ENCODE data around the gene CHRNB1. TPM values are rescaled to one million over a fixed set of nuclear protein-coding genes. Genes with fewer than 3 reads are reported as not detected.

The CHRNB1 gene
- total RNA-seq: 10 to 100 TPM in 1 of 8 experiments, 1 to 10 TPM in 7; 2.2 to 13.0 (median 8.0) TPM

- H3K27ac ChIP-seq: peak within 1 kb of the TSS in 1 of 2 donors; percentile 28
- peaks cover 11 to 25% of the 10 kb centered on the region in 2 donors for H3K4me1 ChIP-seq (replicated peaks in 1 of 2)
- 20 to 40% methylated on average over 1 to 2 of the region's 51 CpGs; no CpG with 5 or more reads in 8 of the 10 experiments for WGBS, 10 experiments
- peak in 6 of 8 experiments; percentile 1 to 84 (median 38) for ATAC-seq (replicated peaks in 6 of 8)
- in situ Hi-C loops (cut with MboI; ENCODE audit: low pct_unique_long_range_greater_than_20kb in 2 of 9, low sequenced_read_pairs in 9 of 9, unreplicated experiment in 9 of 9): no loop called here
- peak within 1 kb of the TSS in 3 of 5 donors; percentile 5 to 24 (median 8) for H3K4me3 ChIP-seq
These were observed at the start of gene CHRNB1 for GRCh38 chr17:7444682-7445618. TSS of gene CHRNB1 (plus strand) at chr17:7445061. CDS start at chr17:7445128, 67 bp downstream.

- in situ Hi-C loops (cut with MboI; ENCODE audit: low pct_unique_long_range_greater_than_20kb in 2 of 9, low sequenced_read_pairs in 9 of 9, unreplicated experiment in 9 of 9): no loop called here
- no peak overlapping the region for H3K4me3 ChIP-seq
- 69 to 100% (median 83%) methylated on average over 1 to 3 of the region's 4 CpGs; no CpG with 5 or more reads in 6 of the 10 experiments for WGBS, 10 experiments
- H3K27ac ChIP-seq: no peak overlapping the region
- no peak for ATAC-seq (replicated peaks in 6 of 8)
- peaks cover 14 to 15% of the 10 kb centered on the region in 2 donors for H3K4me1 ChIP-seq (replicated peaks in 1 of 2)
These were observed 48.7 kb upstream of the CHRNB1 start for GRCh38 chr17:7396147-7396546.

DNA sequence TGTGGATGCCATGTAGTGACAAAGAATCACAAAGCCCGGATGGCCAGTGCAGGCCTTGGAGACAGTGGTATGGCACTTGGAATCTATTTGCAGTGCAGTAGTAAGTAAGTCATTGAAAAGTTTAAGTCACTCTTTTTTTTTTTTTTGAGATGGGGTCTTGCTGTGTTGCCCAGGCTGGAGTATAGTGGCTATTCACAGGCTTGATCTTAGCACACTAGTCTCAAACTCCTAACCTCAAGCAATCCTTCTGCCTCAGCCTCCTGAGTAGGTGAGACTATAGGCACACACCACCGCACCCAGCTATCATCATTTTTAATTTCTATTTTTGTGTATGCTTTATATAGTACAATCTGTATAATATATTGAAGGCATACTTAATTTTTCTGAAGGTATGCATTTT, 46.2 kb upstream of the CHRNB1 start:
- Histone ChIP-seq H3K4me1 (replicated peaks in 1 of 2) (peaks cover 15 to 17% of the 10 kb centered on the region in 2 donors), H3K4me3 (no peak overlapping the region), H3K27ac (no peak overlapping the region)
- 70 to 100% (median 100%) methylated on average over 1 to 2 of the region's 2 CpGs; no CpG with 5 or more reads in 5 of the 10 experiments for WGBS, 10 experiments
- in situ Hi-C loops (cut with MboI; ENCODE audit: low pct_unique_long_range_greater_than_20kb in 2 of 9, low sequenced_read_pairs in 9 of 9, unreplicated experiment in 9 of 9): no loop called here
- ATAC-seq (replicated peaks in 6 of 8): no peak

DNA sequence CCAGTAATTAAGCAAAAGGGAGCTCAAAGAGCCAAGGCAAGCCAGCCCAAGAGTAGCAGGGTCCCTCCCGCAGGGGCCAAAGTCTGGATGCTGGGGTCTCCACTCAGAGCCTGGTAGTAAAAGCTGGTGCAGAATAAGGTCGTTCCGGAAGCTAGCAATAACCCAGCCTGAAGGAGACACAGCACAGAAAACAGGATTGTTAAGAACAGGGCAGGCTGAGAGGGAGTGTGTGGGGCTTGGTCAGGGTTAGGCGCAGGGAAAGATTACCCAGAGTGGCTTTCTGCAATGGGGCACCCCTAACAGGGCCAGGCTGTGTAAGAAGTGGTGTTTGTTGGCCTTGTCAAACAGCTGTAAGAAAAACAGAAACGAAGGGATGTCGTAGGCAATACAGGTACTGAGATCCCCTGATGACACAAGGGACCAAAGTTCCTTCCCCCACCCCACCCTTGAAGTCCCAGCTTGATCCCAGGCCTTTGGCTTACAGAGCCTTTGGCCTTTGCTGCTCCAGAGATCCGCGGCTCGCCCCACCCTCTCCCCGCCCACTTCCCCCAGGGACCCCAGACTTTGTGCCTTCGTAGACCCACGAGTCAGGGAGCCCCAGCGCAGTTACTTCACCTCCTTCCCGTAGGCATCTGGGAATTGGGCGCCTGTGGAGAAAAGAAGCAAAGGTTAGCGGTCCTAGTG, 41.7 kb upstream of the CHRNB1 start:
- H3K27ac ChIP-seq: peak overlapping the region; percentile 74 to 81
- in situ Hi-C loops (cut with MboI; ENCODE audit: low pct_unique_long_range_greater_than_20kb in 2 of 9, low sequenced_read_pairs in 9 of 9, unreplicated experiment in 9 of 9): no loop called here
- WGBS, 10 experiments: 8 to 83% (median 47%) methylated on average over 1 to 7 of the region's 16 CpGs; no CpG with 5 or more reads in 3 of the 10 experiments
- no peak for ATAC-seq (replicated peaks in 6 of 8)
- peak overlapping the region; percentile 59 to 88 (median 65) for H3K4me3 ChIP-seq
- H3K4me1 ChIP-seq (replicated peaks in 1 of 2): peaks cover 19 to 22% of the 10 kb centered on the region in 2 donors

- Histone ChIP-seq H3K4me3 (peak overlapping the region; percentile 59 to 88 (median 65)), H3K4me1 (replicated peaks in 1 of 2) (peaks cover 19 to 22% of the 10 kb centered on the region in 2 donors), H3K27ac (peak overlapping the region; percentile 74 to 81)
- in situ Hi-C loops (cut with MboI; ENCODE audit: low pct_unique_long_range_greater_than_20kb in 2 of 9, low sequenced_read_pairs in 9 of 9, unreplicated experiment in 9 of 9): no loop called here
- peak in 3 of 8 experiments; percentile 26 to 38 (median 31) for ATAC-seq (replicated peaks in 6 of 8)
- WGBS, 10 experiments: no CpG with 5 or more reads among the region's 13 CpGs
These were observed 41.2 kb upstream of the CHRNB1 start for GRCh38 chr17:7403727-7403976.

- peak; percentile 86 to 89 (median 87) for ATAC-seq (replicated peaks in 6 of 8)
- Histone ChIP-seq H3K4me1 (replicated peaks in 1 of 2) (peaks cover 19 to 22% of the 10 kb centered on the region in 2 donors), H3K4me3 (peak within 1 kb of the TSS; percentile 59 to 88 (median 65)), H3K27ac (peak within 1 kb of the TSS; percentile 86 to 89)
- 0% methylated on average over 1 to 3 of the region's 49 CpGs; no CpG with 5 or more reads in 7 of the 10 experiments for WGBS, 10 experiments
- in situ Hi-C loops (cut with MboI; ENCODE audit: low pct_unique_long_range_greater_than_20kb in 2 of 9, low sequenced_read_pairs in 9 of 9, unreplicated experiment in 9 of 9): no loop called here
These were observed 40.7 kb upstream of the CHRNB1 start, which contains the start of gene TMEM256 for GRCh38 chr17:7403977-7404736. TSS of gene TMEM256 (minus strand) at chr17:7404097. CDS start at chr17:7404084, 13 bp downstream.

- peak in 7 of 8 experiments; percentile 1 to 44 (median 35) for ATAC-seq (replicated peaks in 6 of 8)
- Histone ChIP-seq H3K4me3 (peak overlapping the region; percentile 59 to 88 (median 65)), H3K27ac (peak overlapping the region; percentile 86 to 89), H3K4me1 (replicated peaks in 1 of 2) (peaks cover 19 to 22% of the 10 kb centered on the region in 2 donors)
- no CpG with 5 or more reads among the region's 65 CpGs for WGBS, 10 experiments
- in situ Hi-C loops (cut with MboI; ENCODE audit: low pct_unique_long_range_greater_than_20kb in 2 of 9, low sequenced_read_pairs in 9 of 9, unreplicated experiment in 9 of 9): no loop called here
These were observed 40.0 kb upstream of the CHRNB1 start for GRCh38 chr17:7404737-7405349.

DNA sequence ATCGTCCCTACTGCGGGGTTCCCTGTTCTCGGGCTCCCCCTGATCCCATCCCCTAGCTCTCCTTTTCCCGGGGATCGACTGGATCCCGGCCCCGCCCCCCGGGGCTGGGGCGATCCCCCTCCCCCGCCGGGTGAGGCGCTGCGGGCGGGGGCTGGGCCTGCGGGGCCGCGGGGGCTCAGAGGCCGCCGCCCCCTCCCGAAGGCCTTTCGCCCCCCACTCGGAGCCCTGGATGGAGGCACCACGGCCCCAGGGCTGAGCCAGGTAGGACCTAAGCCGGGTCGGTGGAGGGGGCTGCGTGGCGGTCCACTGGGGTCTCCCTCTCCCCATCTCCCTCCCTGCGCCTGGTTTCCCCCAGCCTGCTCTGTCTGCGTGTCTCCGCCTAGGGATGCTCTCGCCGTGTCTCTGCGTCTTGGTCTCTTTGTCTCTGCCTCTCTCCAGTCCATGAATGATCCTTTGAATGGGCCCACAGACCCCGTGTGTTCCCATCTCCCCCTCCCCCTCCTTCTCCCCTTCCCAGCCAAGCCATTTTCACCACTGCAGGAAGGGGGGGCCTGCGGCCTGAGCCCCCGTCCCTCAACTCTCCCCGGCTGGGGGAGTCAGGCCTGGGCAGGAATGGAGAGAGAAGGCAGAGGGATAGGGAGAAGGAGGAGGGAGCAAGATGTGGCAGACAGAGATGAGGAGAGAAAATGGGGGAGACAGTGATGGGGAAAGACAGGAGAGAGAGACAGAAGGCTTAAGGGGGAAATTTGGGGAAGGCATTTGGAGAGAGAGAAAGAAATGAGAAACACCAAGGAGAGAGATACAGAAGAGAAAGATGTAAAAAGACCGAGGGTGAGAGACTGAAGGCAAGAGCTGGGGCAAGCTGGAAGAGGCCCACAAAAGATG, 39.3 kb upstream of the CHRNB1 start:
- 0 to 80% (median 7%) methylated on average over 1 to 3 of the region's 38 CpGs; no CpG with 5 or more reads in 1 of the 10 experiments for WGBS, 10 experiments
- in situ Hi-C loops (cut with MboI; ENCODE audit: low pct_unique_long_range_greater_than_20kb in 2 of 9, low sequenced_read_pairs in 9 of 9, unreplicated experiment in 9 of 9): no loop called here
- H3K4me3 ChIP-seq: peak overlapping the region; percentile 59 to 88 (median 65)
- peak in 4 of 8 experiments; percentile 1 to 6 (median 2) for ATAC-seq (replicated peaks in 6 of 8)
- H3K27ac ChIP-seq: peak overlapping the region; percentile 86 to 89
- peaks cover 19 to 22% of the 10 kb centered on the region in 2 donors for H3K4me1 ChIP-seq (replicated peaks in 1 of 2)

GRCh38 chr17:7406235-7406825, 38.5 kb upstream of the CHRNB1 start:
- WGBS, 10 experiments: 0 to 20% (median 8%) methylated on average over 1 to 2 of the region's 12 CpGs; no CpG with 5 or more reads in 5 of the 10 experiments
- in situ Hi-C loops (cut with MboI; ENCODE audit: low pct_unique_long_range_greater_than_20kb in 2 of 9, low sequenced_read_pairs in 9 of 9, unreplicated experiment in 9 of 9): no loop called here
- no peak for ATAC-seq (replicated peaks in 6 of 8)
- Histone ChIP-seq H3K4me1 (replicated peaks in 1 of 2) (peaks cover 19 to 22% of the 10 kb centered on the region in 2 donors), H3K27ac (peak overlapping the region; percentile 86 to 89), H3K4me3 (peak overlapping the region; percentile 59 to 88 (median 65))

DNA sequence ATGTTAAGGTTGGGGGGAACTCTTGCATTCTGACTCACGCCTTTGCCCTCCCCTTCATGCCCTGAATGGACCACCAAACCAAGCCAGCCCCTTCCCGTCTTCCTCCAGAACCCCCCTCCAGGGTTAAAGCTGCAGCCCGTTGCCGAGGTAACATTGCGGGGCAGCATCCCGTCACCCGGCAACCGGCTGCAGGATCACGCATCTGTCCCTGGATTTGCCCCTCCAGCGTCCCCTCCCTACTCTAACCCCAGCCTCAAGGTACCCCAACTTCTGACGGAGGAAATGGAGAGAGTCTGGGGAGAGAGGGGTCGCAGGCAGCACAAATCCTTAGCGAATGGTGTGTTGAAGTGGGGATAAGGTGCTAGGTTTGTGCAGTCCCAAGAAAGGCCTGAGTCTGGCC, 37.8 kb upstream of the CHRNB1 start:
- ATAC-seq (replicated peaks in 6 of 8): no peak
- Histone ChIP-seq H3K4me1 (replicated peaks in 1 of 2) (peaks cover 19 to 22% of the 10 kb centered on the region in 2 donors), H3K27ac (no peak overlapping the region), H3K4me3 (peak overlapping the region in 4 of 5 donors; percentile 59 to 88 (median 69))
- in situ Hi-C loops (cut with MboI; ENCODE audit: low pct_unique_long_range_greater_than_20kb in 2 of 9, low sequenced_read_pairs in 9 of 9, unreplicated experiment in 9 of 9): no loop called here
- 58 to 72% methylated on average over 6 to 7 of the region's 13 CpGs; no CpG with 5 or more reads in 8 of the 10 experiments for WGBS, 10 experiments
